NCI-H1930 (cell line): Measurements from ENCODE around the gene USP9Y.

Experiments
- DNase-seq, 2 experiments: peaks; one replicate each; lab custom pipeline; 2025; lab: John Stamatoyannopoulos, UW

Gene USP9Y

GRCh38 chrY:12765976-12766375 lies 64.9 kb downstream of the USP9Y start:
- no peak for DNase-seq

- no peak for DNase-seq
Observed at GRCh38 chrY:12784521-12784920, 83.5 kb downstream of the USP9Y start.

GRCh38 chrY:12793999-12794398 lies 93.0 kb downstream of the USP9Y start:
- no peak for DNase-seq

GRCh38 chrY:12808046-12808445 lies 107.0 kb downstream of the USP9Y start:
- no peak for DNase-seq

- DNase-seq = no peak
Observed at GRCh38 chrY:12809034-12809433, 108.0 kb downstream of the USP9Y start.

GRCh38 chrY:12823408-12823807 lies 122.4 kb downstream of the USP9Y start:
- DNase-seq = no peak

- DNase-seq = no peak
Observed at GRCh38 chrY:12826791-12827190, 125.8 kb downstream of the USP9Y start.

GRCh38 chrY:12833284-12833683 lies 132.3 kb downstream of the USP9Y start:
- DNase-seq = no peak

GRCh38 chrY:12837550-12837949 lies 136.5 kb downstream of the USP9Y start:
- no peak for DNase-seq

- no peak for DNase-seq
Observed at GRCh38 chrY:12841368-12841767, 140.3 kb downstream of the USP9Y start.

- DNase-seq = no peak
Observed at GRCh38 chrY:12846793-12847192, 145.8 kb downstream of the USP9Y start.

- no peak for DNase-seq
Observed at GRCh38 chrY:12855791-12856275, 154.8 kb downstream of the USP9Y start.

- DNase-seq = no peak
Observed at GRCh38 chrY:12867960-12868359, 166.9 kb downstream of the USP9Y start.

- DNase-seq = no peak
Observed at GRCh38 chrY:12896973-12897372, 195.9 kb downstream of the USP9Y start.

- no peak for DNase-seq
Observed at GRCh38 chrY:12898604-12899003, 197.6 kb downstream of the USP9Y start.

GRCh38 chrY:12904618-12905516 lies 203.8 kb downstream of the USP9Y start, which contains the start of gene DDX3Y:
Gene DDX3Y (plus strand): TSS chrY:12904868. CDS start chrY:12904937, 69 bp downstream.
- no peak for DNase-seq

GRCh38 chrY:12905517-12905872 lies 204.5 kb downstream of the USP9Y start:
- DNase-seq = no peak

GRCh38 chrY:12905895-12906294 lies 204.9 kb downstream of the USP9Y start:
- no peak for DNase-seq
